Endothelial cell (in vitro differentiated cells): ENCODE results near the gene S100A12. TPM values are rescaled to one million over a fixed set of nuclear protein-coding genes. Genes with fewer than 3 reads are reported as not detected.

ENCODE experiments used
- DNase-seq: peaks from one replicate; pipeline ENCODE4 v3.0.0; 2021; ENCODE audit warnings: low spot score
- H3K27ac Mint-ChIP-seq: one replicate; pipeline ENCODE4 v1.8.0; 2021; ENCODE audit warnings: mixed read lengths, inconsistent platforms; ENCODE audit not compliant: unreplicated experiment
- H3K27me3 Mint-ChIP-seq: one replicate; pipeline ENCODE4 v1.8.0; 2021; ENCODE audit warnings: mild to moderate bottlenecking, moderate library complexity, mixed read lengths, inconsistent platforms; ENCODE audit not compliant: unreplicated experiment
- H3K36me3 Mint-ChIP-seq: one replicate; pipeline ENCODE4 v1.8.0; 2021; ENCODE audit warnings: mild to moderate bottlenecking, low read depth, mixed read lengths, inconsistent platforms; ENCODE audit not compliant: unreplicated experiment
- H3K4me1 Mint-ChIP-seq: one replicate; pipeline ENCODE4 v1.8.0; 2021; ENCODE audit warnings: mild to moderate bottlenecking, mixed read lengths, inconsistent platforms; ENCODE audit not compliant: unreplicated experiment
- H3K4me3 Mint-ChIP-seq: one replicate; pipeline ENCODE4 v1.8.0; 2021; ENCODE audit warnings: mild to moderate bottlenecking, mixed read lengths, inconsistent platforms; ENCODE audit not compliant: unreplicated experiment
- H3K9me3 Mint-ChIP-seq: one replicate; pipeline ENCODE4 v1.8.0; 2021; ENCODE audit warnings: mixed read lengths, inconsistent platforms; ENCODE audit not compliant: unreplicated experiment
- CTCF ChIP-seq: fragments of 200-600 bp; sonication (generic); IDR thresholded peaks from one replicate; pipeline ENCODE4 v1.5.0; 2021; ENCODE audit warnings: antibody characterized with exemption; ENCODE audit not compliant: unreplicated experiment
- total RNA-seq: library from RNA; stranded (reverse); fragmentation: NEBNext Ultra II Directional; extraction: Animal tissue kit (Norgen Biotek cat#: 25700); gene quantifications from one replicate; pipeline ENCODE4 v1.2.1, GENCODE V29; 2021; ENCODE audit not compliant: unreplicated experiment

S100A12 gene
- total RNA-seq, 1 donor from 2014 or later, result not detected

GRCh38 chr1:153392822-153393221 lies 17.4 kb upstream of the S100A12 start:
- TF ChIP-seq CTCF, result no peak
- Mint-ChIP-seq H3K4me1 (no peaks in the 10 kb centered on the region), H3K27ac (peak overlapping the region; percentile 53), H3K27me3 (peaks cover 1% of the 10 kb centered on the region), H3K9me3 (no peaks in the 10 kb centered on the region), H3K4me3 (no peak overlapping the region), H3K36me3 (no peaks in the 10 kb centered on the region)
- DNase-seq, result no peak

- no peaks in the 10 kb centered on the region for H3K36me3 Mint-ChIP-seq
- no peak overlapping the region for H3K27ac Mint-ChIP-seq
- no peaks in the 10 kb centered on the region for H3K9me3 Mint-ChIP-seq
- no peak overlapping the region for H3K4me3 Mint-ChIP-seq
- no peaks in the 10 kb centered on the region for H3K4me1 Mint-ChIP-seq
- H3K27me3 Mint-ChIP-seq, result peaks cover 1% of the 10 kb centered on the region
- TF ChIP-seq CTCF, result no peak
- DNase-seq, result no peak
Observed at GRCh38 chr1:153392258-153392657, 16.8 kb upstream of the S100A12 start.

- Mint-ChIP-seq H3K27ac (no peak within 1 kb of the TSS), H3K9me3 (no peaks in the 10 kb centered on the region), H3K27me3 (peaks cover 1% of the 10 kb centered on the region), H3K4me1 (no peaks in the 10 kb centered on the region), H3K36me3 (no peaks in the 10 kb centered on the region), H3K4me3 (no peak within 1 kb of the TSS)
- no peak for TF ChIP-seq CTCF
- no peak for DNase-seq
Observed at GRCh38 chr1:153390938-153391710, 15.7 kb upstream of the S100A12 start, which contains the start of gene S100A8. Gene S100A8 (minus strand): TSS chr1:153391073. CDS start chr1:153390535, 538 bp downstream.

GRCh38 chr1:153389973-153390879 lies 14.8 kb upstream of the S100A12 start:
- peaks cover 1% of the 10 kb centered on the region for H3K27me3 Mint-ChIP-seq
- TF ChIP-seq CTCF, result no peak

More at GRCh38 chr1:153389973-153390879, 14.8 kb upstream of the S100A12 start:
- Mint-ChIP-seq H3K4me1 (no peaks in the 10 kb centered on the region), H3K36me3 (no peaks in the 10 kb centered on the region), H3K9me3 (no peaks in the 10 kb centered on the region), H3K27ac (no peak overlapping the region), H3K4me3 (no peak overlapping the region)
- no peak for DNase-seq
